NT2/D1 (cell line): ENCODE results near the gene KIAA0513.

ENCODE experiments used
- YY1 ChIP-seq: IDR thresholded peaks from 2 replicates; pipeline ENCODE4 v1.6.1; 2011; ENCODE audit not compliant: insufficient read length, insufficient read depth
- ZNF274 ChIP-seq: IDR thresholded peaks from 2 replicates; pipeline ENCODE4 v1.6.1; 2011; ENCODE audit warnings: mild to moderate bottlenecking, low read depth, low read length

DNA sequence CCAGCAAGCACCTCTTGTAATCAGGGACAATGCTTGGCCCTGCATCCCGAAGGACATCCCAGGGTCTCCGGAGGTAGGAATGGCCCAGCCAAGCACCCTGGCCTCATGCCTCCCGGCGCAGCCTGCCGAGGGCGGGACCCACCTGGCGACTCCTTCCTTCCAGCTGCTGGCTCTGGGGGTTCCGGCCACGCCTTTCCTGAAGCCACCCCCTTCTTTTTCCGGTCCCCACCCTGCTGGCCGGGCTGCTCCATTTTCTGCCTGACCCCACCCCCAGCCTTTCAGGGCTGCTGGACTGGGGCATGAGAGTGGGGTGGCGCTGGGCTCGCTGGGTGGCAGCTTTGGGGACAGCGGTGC, 107.2 kb downstream of the KIAA0513 start:
- TF ChIP-seq YY1 (no peak), ZNF274 (no peak)
